Measurements from ENCODE around the gene GLP2R.
A peak's percentile ranks its signal among the peaks of the same experiment; 100 is the strongest.

The GLP2R gene

DNA sequence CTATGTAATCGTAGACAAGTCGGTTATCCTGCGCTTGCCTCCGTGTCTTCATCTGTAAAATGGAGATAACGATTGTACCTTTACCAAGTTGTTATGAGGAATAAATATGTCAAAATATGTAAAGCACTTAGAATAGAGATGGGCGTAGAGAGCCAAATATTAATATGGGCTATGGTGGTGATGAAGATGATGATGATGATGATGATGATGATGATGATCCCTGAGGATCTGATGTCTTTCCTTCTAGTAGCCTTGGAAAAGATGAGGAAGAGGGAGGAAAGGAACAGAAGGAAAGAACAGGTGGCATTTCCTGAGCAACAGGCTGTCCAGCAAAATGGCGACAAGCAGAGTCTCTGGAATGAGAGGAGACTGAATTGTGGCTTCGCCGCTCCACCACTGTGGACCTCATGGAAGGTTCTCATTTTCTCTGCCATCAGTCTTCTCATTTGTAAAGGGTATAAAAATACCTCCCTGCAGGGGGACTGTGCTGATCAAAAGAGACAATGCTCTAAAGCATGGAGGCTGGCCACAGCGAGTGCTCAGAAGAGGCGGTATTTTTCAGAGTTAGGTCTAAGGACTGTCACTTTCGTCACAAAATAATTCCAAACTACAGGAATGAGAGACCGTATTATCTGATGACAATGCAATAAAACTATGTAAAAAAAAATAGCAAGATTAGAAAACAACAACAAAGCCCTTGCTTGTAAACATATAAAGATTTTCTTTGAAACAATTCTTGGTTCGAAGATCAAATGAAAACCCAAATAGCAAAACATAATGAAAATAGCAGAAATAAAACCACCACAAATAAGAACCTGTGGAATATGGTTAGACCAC, 96.5 kb downstream of the GLP2R start:
- no peak for DNase-seq (ENCODE audit: low read depth)

DNA sequence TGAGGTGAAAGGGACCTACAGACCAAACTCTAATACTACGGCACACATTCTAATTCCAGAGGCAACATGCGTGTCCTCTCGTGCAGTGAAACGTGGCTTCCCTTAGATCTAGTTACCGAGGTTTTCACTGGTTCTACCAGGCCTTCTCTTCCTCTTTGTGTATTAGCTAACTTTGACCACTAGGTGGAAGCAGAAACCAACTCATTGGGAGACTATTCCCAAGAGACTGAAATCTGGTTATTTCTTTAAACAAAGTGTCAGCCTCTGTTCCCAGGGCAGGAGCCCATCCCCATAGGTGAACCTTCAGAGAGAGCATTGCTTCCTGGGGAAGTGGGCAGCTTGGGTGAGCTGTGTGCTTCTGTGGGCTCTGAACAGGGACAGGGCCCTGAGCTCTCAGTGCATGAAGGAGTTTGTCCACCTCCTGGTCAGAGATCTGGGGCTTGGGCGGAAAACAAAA, 99.0 kb downstream of the GLP2R start:
- peak; percentile 35 for DNase-seq (ENCODE audit: low read depth)

DNA sequence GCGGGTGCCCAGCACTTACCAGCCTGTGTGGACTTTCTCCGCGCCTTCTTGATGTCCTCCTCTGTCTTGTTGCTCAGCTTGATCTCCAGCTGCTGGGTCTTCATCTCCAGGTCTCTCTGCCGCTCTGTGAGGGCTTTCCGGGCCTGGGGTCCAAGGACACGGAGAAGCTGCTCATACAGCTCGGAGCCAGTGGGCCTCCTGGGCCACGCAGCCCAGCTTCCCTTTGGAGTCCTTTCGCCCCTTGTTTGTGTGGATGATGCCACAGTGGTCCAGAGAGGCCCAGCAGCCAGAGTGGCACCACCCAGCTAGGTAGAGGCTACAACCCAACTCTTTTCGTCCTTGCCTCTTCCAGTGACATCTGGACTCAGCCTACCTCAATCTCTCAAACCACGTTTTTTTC, 99.7 kb downstream of the GLP2R start:
- DNase-seq (ENCODE audit: low read depth), result no peak

DNA sequence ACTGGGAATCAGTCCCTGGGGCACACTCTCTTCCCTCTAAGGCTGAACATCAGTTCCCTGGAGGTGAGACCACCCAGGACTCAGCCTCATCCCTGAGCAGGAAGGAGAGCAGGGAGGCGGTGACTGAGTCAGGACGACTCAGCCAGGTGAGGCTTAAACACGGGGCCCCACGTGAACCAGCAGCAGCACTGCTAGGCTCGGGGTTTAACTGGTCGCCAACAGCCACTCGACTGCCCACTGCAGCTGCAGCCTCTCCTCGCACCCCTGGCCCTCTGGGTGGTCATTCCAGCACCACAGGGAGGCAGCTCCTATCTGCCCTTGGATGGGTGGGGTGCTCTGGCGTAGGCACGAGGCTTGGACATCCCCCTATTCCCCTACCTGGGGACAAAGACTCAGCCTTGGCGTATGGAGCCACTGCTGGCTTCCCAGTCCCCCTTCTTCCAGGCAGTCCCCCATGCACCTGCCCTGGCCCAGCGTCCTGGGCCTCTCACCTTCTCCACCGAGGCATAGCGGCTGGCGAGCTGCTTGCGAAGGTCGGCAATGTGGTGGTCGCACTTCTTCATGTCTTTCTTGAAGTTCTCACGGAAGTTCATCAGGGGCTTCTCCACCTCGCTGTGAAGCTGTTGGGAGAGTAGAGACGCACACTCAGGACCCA, 100.6 kb downstream of the GLP2R start:
- DNase-seq (ENCODE audit: low read depth), result no peak

DNA sequence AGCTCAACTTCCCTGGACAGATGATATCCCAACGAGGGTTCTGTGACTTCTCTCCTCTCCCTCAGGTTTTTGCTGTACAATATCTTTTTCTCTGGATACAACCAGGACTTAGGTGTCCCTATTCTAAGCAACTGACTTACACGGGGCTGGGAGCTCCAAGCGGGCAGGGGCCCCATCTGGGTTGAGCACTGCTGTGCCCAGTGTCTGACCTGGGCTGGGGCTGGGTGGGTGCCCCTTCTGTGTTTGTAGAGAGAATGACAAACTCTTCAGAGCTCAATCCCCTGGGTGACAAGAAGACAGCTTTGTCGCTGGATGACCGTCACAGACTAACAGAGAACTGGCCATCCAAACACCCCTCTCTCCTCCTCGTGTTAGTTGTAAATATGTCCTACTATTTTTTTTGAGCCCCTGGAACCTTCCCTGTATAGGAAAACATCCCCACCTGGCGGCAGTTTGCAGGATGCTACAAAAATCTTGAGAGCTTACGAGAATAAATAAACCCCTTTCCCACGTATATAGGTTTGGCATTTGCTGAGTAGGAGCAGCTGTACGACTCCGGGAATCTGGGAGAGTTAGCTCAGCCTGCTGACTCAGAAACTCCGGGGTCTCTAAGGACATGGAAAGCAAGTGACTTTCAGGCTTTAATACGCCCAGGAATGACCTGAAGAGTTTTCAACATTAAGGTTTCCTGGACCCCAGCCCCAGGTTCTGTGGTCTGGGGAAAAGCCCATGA, 103.0 kb downstream of the GLP2R start:
- peak; percentile 61 for DNase-seq (ENCODE audit: low read depth)

- no peak for DNase-seq (ENCODE audit: low read depth)
These were observed 104.1 kb downstream of the GLP2R start for GRCh38 chr17:9929871-9930270.

GRCh38 chr17:9931144-9931741, 105.5 kb downstream of the GLP2R start:
- DNase-seq (ENCODE audit: low read depth), result no peak

DNA sequence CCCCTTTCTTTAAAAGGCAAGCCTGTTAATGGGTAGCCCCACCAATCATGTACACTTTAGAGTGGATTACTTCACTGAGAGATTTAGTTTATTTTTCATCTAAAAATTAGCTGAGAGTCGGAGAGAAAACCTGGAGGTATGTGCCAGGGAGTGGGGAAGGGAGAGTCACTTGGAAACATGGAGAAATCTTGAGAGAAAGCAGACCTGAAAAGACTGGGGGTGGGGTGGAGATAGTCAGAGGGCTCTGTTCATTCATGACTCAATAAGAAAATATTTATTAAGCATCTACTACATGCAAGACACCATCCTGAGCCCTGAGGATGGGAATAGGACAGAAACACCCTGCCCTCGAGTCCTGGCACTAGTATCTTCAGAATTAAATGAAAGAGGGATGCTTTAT, 106.8 kb downstream of the GLP2R start:
- DNase-seq (ENCODE audit: low read depth), result no peak

- no peak for DNase-seq (ENCODE audit: low read depth)
These were observed 108.6 kb downstream of the GLP2R start for GRCh38 chr17:9934331-9934730.

- DNase-seq (ENCODE audit: low read depth), result no peak
These were observed 109.7 kb downstream of the GLP2R start for GRCh38 chr17:9935408-9935807.

DNA sequence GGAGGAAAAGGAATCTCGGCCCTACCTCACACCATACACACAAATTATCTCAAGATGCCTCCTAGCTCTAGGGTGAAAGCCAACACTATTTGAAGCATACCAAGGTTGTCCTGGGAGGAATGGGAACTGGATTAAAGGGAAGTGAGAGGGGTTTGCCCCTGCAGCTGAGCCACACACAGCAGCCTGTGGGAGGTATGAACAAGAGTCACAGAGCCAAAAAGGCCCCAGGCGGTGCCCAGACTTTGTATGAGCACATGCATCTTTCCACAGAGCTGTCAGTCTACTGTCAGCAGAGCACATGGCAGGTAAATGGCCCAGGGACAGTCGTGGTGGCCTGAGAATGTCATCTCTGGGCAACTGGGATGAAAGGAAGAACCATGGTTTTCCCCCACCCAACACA, 110.4 kb downstream of the GLP2R start:
- no peak for DNase-seq (ENCODE audit: low read depth)

DNA sequence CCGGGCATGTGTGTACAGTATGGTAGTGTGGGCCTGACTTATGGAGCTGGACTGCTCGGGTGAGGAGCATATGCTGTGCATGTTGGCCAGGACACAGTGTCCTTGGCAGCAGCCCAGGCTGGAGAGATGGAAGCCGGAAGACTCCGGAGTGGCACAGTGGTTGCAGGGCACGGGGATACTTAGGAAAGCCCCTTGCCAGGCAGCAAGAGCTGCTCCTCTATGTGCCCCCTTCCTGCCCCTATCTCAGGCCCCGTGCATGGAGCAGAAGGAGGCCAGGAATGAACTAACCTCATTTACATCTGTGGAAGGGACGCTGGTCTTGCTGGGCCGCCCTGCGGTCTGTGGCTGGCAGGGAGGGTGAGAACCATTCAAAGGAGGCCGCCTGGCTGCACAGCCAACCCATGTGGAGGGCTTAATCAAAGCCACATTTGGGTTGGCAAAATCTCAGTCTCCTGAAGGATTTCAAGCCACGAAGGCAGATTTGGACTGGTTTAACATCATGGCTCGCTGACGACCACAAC, 111.6 kb downstream of the GLP2R start:
- DNase-seq (ENCODE audit: low read depth), result no peak

- no peak for DNase-seq (ENCODE audit: low read depth)
These were observed 112.2 kb downstream of the GLP2R start for GRCh38 chr17:9937901-9938300.

DNA sequence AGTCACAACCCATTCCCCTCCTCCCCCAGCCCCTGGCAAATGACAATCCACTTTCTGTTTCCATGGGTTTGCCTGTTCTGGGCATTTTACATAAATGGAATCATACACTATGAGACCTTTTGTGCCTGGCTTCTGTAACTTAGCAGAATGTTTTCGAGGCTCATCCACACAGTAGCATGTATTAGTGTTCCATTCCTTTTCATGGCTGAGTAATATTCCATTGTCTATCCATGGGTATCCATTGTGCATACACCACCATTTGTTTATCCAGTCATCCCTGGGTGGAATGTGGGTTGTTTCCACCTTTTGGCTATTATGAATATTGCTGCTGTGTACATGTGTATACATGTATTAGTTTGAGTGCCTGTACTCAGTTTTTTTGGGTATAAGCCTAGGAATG, 113.0 kb downstream of the GLP2R start:
- DNase-seq (ENCODE audit: low read depth), result no peak

- no peak for DNase-seq (ENCODE audit: low read depth)
These were observed 115.1 kb downstream of the GLP2R start for GRCh38 chr17:9940841-9941240.

- DNase-seq (ENCODE audit: low read depth), result no peak
These were observed 115.6 kb downstream of the GLP2R start for GRCh38 chr17:9941305-9941704.

All from non-pigmented ciliary epithelial cell (primary cell).